Fibroblast of the conjunctiva (primary cell): ENCODE measurements around the gene NLRP14.

ENCODE experiments used
- DNase-seq: peaks from one replicate; pipeline ENCODE4 v3.0.0-alpha.2; 2010; ENCODE audit warnings: low read depth

Gene NLRP14

GRCh38 chr11:7020183-7020917, at the start of gene NLRP14, which contains the start of gene ZNF214:
Gene NLRP14 (plus strand): TSS chr11:7020479. CDS start chr11:7038587, 18,108 bp downstream.
Gene ZNF214 (minus strand): TSS chr11:7020346. CDS start chr11:7002835, 17,511 bp downstream.
- peak; percentile 87 for DNase-seq

- DNase-seq, result no peak
Measured at GRCh38 chr11:6979365-6979764, 40.9 kb upstream of the NLRP14 start.

GRCh38 chr11:6986487-6986886, 33.8 kb upstream of the NLRP14 start:
- no peak for DNase-seq

GRCh38 chr11:6988506-6988905, 31.8 kb upstream of the NLRP14 start:
- no peak for DNase-seq

- no peak for DNase-seq
Measured at GRCh38 chr11:6991227-6991626, 29.1 kb upstream of the NLRP14 start.

GRCh38 chr11:6992026-6992425, 28.3 kb upstream of the NLRP14 start:
- DNase-seq, result no peak

GRCh38 chr11:6992457-6993417, 27.5 kb upstream of the NLRP14 start:
- peak; percentile 28 for DNase-seq

- DNase-seq, result no peak
Measured at GRCh38 chr11:6995703-6996102, 24.6 kb upstream of the NLRP14 start.

- no peak for DNase-seq
Measured at GRCh38 chr11:7004482-7004881, 15.8 kb upstream of the NLRP14 start.

- no peak for DNase-seq
Measured at GRCh38 chr11:7014118-7014517, 6.2 kb upstream of the NLRP14 start.

GRCh38 chr11:7016011-7016410, 4.3 kb upstream of the NLRP14 start:
- no peak for DNase-seq

GRCh38 chr11:7019500-7020182, 638 bp upstream of the NLRP14 start:
- no peak for DNase-seq

GRCh38 chr11:7021318-7021717, 1.0 kb downstream of the NLRP14 start:
- no peak for DNase-seq

GRCh38 chr11:7028141-7028540, 7.9 kb downstream of the NLRP14 start:
- DNase-seq, result no peak

GRCh38 chr11:7030836-7031235, 10.6 kb downstream of the NLRP14 start:
- no peak for DNase-seq

- DNase-seq, result no peak
Measured at GRCh38 chr11:7031471-7031871, 11.2 kb downstream of the NLRP14 start.

GRCh38 chr11:7032692-7033091, 12.4 kb downstream of the NLRP14 start:
- no peak for DNase-seq

GRCh38 chr11:7034019-7034418, 13.7 kb downstream of the NLRP14 start:
- DNase-seq, result no peak

- DNase-seq, result peak; percentile 8
Measured at GRCh38 chr11:7046474-7047175, 26.3 kb downstream of the NLRP14 start.

- no peak for DNase-seq
Measured at GRCh38 chr11:7050191-7050590, 29.9 kb downstream of the NLRP14 start.

- no peak for DNase-seq
Measured at GRCh38 chr11:7056828-7057513, 36.7 kb downstream of the NLRP14 start.
